GM12878 (cell line): ENCODE measurements around the gene RBMS1.

Source experiments
- BCL11A ChIP-seq: IDR thresholded peaks from 2 replicates; pipeline ENCODE4 v1.6.1; 2011; ENCODE audit warnings: low read depth, low read length
- CEBPB ChIP-seq, 2 experiments: fragments of 150-350 bp in 1 of 2; IDR thresholded peaks; 2 replicates each; pipeline ENCODE4 v1.6.1; 2012 to 2014; ENCODE audit warnings: low read depth in 2 of 2, low read length in 2 of 2, borderline replicate concordance in 1 of 2, inconsistent platforms in 1 of 2
- CHD2 ChIP-seq: IDR thresholded peaks from 2 replicates; pipeline ENCODE4 v1.6.1; 2011; ENCODE audit warnings: low read depth, low read length, improper control_type of control experiment, borderline replicate concordance
- EGR1 ChIP-seq, 2 experiments: IDR thresholded peaks; 1 replicate in 1 of 2; 2 replicates in 1 of 2; pipeline ENCODE4 v1.6.1; 2011 to 2012; ENCODE audit warnings: low read depth in 2 of 2, low read length in 2 of 2, borderline replicate concordance in 1 of 2, mild to moderate bottlenecking in 1 of 2, moderate library complexity in 1 of 2
- EZH2 ChIP-seq: IDR thresholded peaks from 2 replicates; pipeline ENCODE4 v1.6.1; 2012; ENCODE audit warnings: low read depth, mild to moderate bottlenecking, control low read depth, inconsistent platforms, low read length, borderline replicate concordance; ENCODE audit not compliant: control insufficient read depth
- POLR2AphosphoS5 ChIP-seq: IDR thresholded peaks from 2 replicates; pipeline ENCODE4 v1.6.1; 2011; ENCODE audit warnings: mild to moderate bottlenecking, low read length, inconsistent platforms
- SIX5 ChIP-seq: IDR thresholded peaks from 2 replicates; pipeline ENCODE4 v1.6.1; 2011; ENCODE audit warnings: mild to moderate bottlenecking, low read depth, low read length, moderate library complexity; ENCODE audit not compliant: severe bottlenecking
- SP1 ChIP-seq: IDR thresholded peaks from one replicate; pipeline ENCODE4 v1.6.1; 2011; ENCODE audit warnings: low read depth, low read length
- SRF ChIP-seq, 2 experiments: IDR thresholded peaks; 2 replicates each; pipeline ENCODE4 v1.6.1; 2011; ENCODE audit warnings: low read depth in 2 of 2, low read length in 2 of 2, mild to moderate bottlenecking in 1 of 2, moderate library complexity in 1 of 2
- ZNF207 ChIP-seq: fragments of 450-650 bp; IDR thresholded peaks from 2 replicates; pipeline ENCODE4 v1.6.1; 2014; ENCODE audit warnings: antibody characterized with exemption, mild to moderate bottlenecking, borderline replicate concordance
- ZNF217 ChIP-seq: fragments of 450-650 bp; IDR thresholded peaks from 2 replicates; pipeline ENCODE4 v1.6.1; 2017; ENCODE audit warnings: antibody characterized with exemption, mild to moderate bottlenecking
- TF ChIP-seq, protein P1 (sequence below), 3 experiments: IDR thresholded peaks in 2 of 3; conservative IDR thresholded peaks in 1 of 3; 2 replicates each; pipeline ENCODE4 v1.5.1; 2011; ENCODE audit warnings: low read depth in 3 of 3, low read length in 3 of 3, mild to moderate bottlenecking in 3 of 3, control low read depth in 2 of 3, moderate library complexity in 2 of 3, inconsistent platforms in 1 of 3, mixed read lengths in 1 of 3; ENCODE audit not compliant: control insufficient read depth in 2 of 3, insufficient read depth in 1 of 3; ENCODE audit errors: extremely low read depth in 1 of 3
- TF ChIP-seq, protein P2 (sequence below): IDR thresholded peaks from 2 replicates; pipeline ENCODE4 v1.6.1; 2011; ENCODE audit warnings: low read depth, mild to moderate bottlenecking, low read length, moderate library complexity, borderline replicate concordance; ENCODE audit errors: extremely low read depth

DNA sequence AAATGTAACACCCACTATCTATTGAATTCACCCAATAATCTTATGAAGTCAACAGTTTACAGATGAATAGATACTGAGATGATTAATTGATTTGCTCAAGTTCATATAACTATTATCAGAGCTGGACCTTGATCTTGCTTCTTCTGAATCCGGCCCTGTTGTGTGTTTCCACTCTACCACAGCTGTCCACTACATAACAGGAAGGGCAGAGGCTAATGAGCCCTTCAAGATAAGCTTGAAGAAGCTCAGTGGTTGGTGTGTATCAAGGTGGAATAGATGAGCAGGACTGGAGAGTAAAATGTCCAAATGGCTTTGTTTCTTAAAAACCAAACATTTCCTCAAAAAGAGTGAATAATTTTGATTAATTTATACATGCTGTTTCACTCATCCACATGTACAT lies 237.1 kb downstream of the RBMS1 start:
- no peak for TF ChIP-seq EZH2
- TF ChIP-seq POLR2AphosphoS5, result no peak
- TF ChIP-seq, protein P1, sequence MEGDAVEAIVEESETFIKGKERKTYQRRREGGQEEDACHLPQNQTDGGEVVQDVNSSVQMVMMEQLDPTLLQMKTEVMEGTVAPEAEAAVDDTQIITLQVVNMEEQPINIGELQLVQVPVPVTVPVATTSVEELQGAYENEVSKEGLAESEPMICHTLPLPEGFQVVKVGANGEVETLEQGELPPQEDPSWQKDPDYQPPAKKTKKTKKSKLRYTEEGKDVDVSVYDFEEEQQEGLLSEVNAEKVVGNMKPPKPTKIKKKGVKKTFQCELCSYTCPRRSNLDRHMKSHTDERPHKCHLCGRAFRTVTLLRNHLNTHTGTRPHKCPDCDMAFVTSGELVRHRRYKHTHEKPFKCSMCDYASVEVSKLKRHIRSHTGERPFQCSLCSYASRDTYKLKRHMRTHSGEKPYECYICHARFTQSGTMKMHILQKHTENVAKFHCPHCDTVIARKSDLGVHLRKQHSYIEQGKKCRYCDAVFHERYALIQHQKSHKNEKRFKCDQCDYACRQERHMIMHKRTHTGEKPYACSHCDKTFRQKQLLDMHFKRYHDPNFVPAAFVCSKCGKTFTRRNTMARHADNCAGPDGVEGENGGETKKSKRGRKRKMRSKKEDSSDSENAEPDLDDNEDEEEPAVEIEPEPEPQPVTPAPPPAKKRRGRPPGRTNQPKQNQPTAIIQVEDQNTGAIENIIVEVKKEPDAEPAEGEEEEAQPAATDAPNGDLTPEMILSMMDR (IDR thresholded peaks at IDR 0.05 in 2 of 3, conservative IDR thresholded peaks at IDR 0.05 in 1 of 3; ENCODE audit: control insufficient read depth in 2 of 3, extremely low read depth in 1 of 3, insufficient read depth in 1 of 3, low read depth in 3 of 3, low read length in 3 of 3), result no peak
- no peak for TF ChIP-seq CHD2
- no peak for TF ChIP-seq SRF (IDR thresholded peaks at IDR 0.05; ENCODE audit: low read depth in 2 of 2, low read length in 2 of 2)
- no peak for TF ChIP-seq SP1
- TF ChIP-seq CEBPB (IDR thresholded peaks at IDR 0.05; ENCODE audit: borderline replicate concordance in 1 of 2, low read depth in 2 of 2, low read length in 2 of 2), result no peak
- no peak for TF ChIP-seq ZNF207
- no peak for TF ChIP-seq SIX5
- TF ChIP-seq ZNF217, result no peak
- no peak for TF ChIP-seq BCL11A
- TF ChIP-seq EGR1 (IDR thresholded peaks at IDR 0.05; ENCODE audit: borderline replicate concordance in 1 of 2, low read depth in 2 of 2, low read length in 2 of 2), result no peak
- TF ChIP-seq, protein P2, sequence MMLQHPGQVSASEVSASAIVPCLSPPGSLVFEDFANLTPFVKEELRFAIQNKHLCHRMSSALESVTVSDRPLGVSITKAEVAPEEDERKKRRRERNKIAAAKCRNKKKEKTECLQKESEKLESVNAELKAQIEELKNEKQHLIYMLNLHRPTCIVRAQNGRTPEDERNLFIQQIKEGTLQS, result no peak
